Measurements from ENCODE around the gene FGFR4.
A peak's percentile ranks its signal among the peaks of the same experiment; 100 is the strongest.

Gene FGFR4

DNA sequence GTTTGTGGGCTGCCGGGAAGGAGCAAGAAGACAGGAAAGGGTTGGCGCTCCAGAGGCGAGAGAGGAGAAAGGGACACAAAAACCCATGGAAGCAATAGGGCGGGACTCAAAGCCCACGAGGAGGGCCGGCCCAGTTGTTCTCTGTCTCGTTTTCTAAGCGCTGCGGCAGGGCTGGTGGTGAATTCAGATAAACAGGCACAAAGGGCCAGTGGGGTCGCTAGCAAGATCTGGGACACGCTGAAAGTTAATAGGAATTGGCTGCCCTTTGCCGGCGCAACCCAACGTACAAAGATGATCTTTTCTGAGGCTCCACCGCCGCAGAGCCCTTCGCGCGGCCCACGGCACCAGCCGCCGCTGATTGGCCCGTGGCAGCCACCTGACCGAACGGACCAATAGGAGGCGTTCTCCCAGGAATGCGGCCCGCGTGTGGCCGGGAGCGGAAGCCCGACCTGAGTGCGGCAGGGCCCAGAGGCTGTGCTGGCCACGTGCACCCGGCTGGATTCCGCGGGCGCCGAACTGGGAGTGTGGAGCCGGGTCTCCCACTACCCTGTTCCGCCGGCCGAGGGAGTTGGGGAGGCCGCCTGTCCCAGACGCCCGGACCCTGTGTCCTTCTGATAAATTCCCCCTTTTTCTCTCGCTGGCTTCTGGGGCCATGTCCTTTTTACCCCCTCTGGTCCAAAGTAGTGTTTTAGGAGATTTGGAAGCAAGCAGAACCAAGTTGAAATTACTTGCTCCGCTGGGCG lies 30.1 kb downstream of the FGFR4 start:
- Histone ChIP-seq H3K4me1 (ENCODE audit: control insufficient read depth in 5 of 5, insufficient read depth in 5 of 5, low read length in 5 of 5) (peaks cover 0 to 30% (median 21%) of the 10 kb centered on the region in 5 donors), H3K9ac (ENCODE audit: low read length in 5 of 5) (peak overlapping the region; percentile 38 to 75 (median 64)), H3K4me3 (ENCODE audit: low read depth in 1 of 5, low read length in 5 of 5) (peak overlapping the region; percentile 53 to 76 (median 57)), H3K27ac (ENCODE audit: low read depth, low read length) (peak overlapping the region; percentile 30), H3K27me3 (ENCODE audit: control insufficient read depth in 5 of 5, insufficient read depth in 4 of 5, low read length in 5 of 5) (no peaks in the 10 kb centered on the region), H3K36me3 (ENCODE audit: control insufficient read depth in 5 of 5, insufficient read depth in 5 of 5, low read length in 5 of 5) (no peaks in the 10 kb centered on the region), H3K9me3 (ENCODE audit: control insufficient read depth in 5 of 5, low read length in 5 of 5) (no peaks in the 10 kb centered on the region)

DNA sequence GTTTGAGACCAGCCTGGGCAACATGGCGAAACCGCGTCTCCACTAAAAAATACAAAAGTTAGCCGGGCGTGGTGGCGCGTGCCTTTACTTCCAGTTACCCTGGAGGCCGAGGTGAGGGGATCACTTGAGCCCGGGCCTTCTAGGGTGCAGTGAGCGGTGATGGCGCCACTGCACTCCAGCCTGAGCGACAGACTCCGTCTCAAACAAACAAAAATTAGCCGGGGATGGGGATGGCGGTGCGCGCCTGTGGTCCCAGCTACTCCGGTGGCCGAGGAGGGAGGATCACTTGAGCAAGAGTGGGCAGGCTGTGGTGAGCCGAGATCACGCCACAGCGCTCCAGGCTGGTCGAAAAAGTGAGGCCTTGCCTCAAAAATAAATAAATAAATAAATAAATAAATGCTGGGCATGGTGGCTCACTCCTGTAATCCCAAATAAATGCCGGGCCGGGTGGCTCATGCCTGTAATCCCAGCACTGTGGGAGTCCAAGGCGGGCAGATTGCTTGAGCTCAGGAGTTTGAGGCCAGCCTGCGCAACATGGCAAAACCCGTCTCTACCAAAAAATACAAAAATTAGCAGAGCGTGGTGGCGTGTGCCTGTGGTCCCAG lies 30.8 kb downstream of the FGFR4 start:
- peaks cover 0 to 28% (median 21%) of the 10 kb centered on the region in 5 donors for H3K4me1 ChIP-seq (ENCODE audit: control insufficient read depth in 5 of 5, insufficient read depth in 5 of 5, low read length in 5 of 5)
- H3K27ac ChIP-seq (ENCODE audit: low read depth, low read length): no peak overlapping the region
- no peaks in the 10 kb centered on the region for H3K36me3 ChIP-seq (ENCODE audit: control insufficient read depth in 5 of 5, insufficient read depth in 5 of 5, low read length in 5 of 5)
- no peak overlapping the region for H3K9ac ChIP-seq (ENCODE audit: low read length in 5 of 5)
- no peaks in the 10 kb centered on the region for H3K27me3 ChIP-seq (ENCODE audit: control insufficient read depth in 5 of 5, insufficient read depth in 4 of 5, low read length in 5 of 5)
- H3K4me3 ChIP-seq (ENCODE audit: low read depth in 1 of 5, low read length in 5 of 5): no peak overlapping the region
- H3K9me3 ChIP-seq (ENCODE audit: control insufficient read depth in 5 of 5, low read length in 5 of 5): no peaks in the 10 kb centered on the region

DNA sequence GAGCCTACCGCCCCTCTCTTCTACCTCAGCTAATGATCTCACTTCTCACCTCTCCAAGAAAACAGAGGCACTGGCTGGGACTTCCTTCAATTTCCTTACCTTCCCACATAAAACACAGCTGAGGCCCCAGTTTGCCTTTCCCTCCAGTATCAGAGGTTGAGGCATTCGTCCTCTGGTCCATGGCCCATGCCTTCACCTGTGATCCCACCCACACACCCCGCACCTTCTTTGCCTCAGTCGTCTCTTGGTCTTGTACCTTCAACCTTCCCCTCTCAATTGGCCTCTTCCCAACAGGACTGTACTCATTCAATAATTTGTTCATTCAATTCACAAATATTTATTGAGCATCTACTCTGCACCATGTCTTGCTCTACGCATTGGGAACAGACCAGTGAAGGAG lies 35.9 kb downstream of the FGFR4 start:
- no peak overlapping the region for H3K27ac ChIP-seq (ENCODE audit: low read depth, low read length)

DNA sequence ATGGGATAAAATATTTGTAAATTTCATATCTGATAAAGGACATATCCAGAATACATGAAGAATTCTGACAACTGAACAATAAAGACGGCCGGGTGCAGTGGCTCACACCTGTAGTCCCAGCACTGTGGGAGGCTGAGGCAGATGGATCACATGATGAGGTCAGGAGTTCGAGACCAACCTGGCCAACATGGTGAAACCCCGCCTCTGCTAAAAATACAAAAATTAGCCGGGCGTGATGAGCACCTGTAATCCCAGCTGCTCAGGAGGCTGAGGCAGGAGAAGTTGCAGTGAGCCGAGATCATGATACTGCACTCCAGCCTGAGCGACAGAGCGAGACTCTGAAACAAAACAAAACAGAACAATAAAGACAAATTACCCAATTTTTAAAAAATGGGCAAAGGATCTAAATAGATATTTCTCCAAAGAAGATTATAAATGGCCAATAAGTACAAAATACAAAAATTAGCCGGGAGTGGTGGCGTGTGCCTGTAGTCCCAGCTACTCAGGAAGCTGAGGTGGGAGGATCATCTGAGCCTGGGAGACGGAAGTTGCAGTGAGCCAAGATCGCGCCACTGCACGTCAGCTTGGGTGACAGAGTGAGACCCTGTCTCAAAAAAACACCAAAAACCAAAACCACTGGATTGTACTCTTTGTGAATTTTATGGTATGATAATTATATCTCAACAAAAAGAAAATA lies 37.2 kb downstream of the FGFR4 start:
- no peaks in the 10 kb centered on the region for H3K36me3 ChIP-seq (ENCODE audit: control insufficient read depth in 5 of 5, insufficient read depth in 5 of 5, low read length in 5 of 5)
- H3K9ac ChIP-seq (ENCODE audit: low read length in 5 of 5): no peak overlapping the region
- no peaks in the 10 kb centered on the region for H3K27me3 ChIP-seq (ENCODE audit: control insufficient read depth in 5 of 5, insufficient read depth in 4 of 5, low read length in 5 of 5)
- H3K4me1 ChIP-seq (ENCODE audit: control insufficient read depth in 5 of 5, insufficient read depth in 5 of 5, low read length in 5 of 5): peaks cover 0 to 10% (median 0%) of the 10 kb centered on the region in 5 donors
- no peak overlapping the region for H3K27ac ChIP-seq (ENCODE audit: low read depth, low read length)
- H3K9me3 ChIP-seq (ENCODE audit: control insufficient read depth in 5 of 5, low read length in 5 of 5): no peaks in the 10 kb centered on the region
- no peak overlapping the region for H3K4me3 ChIP-seq (ENCODE audit: low read depth in 1 of 5, low read length in 5 of 5)

More for the DNA sequence above, 35.9 kb downstream of the FGFR4 start:
- H3K36me3 ChIP-seq (ENCODE audit: control insufficient read depth in 5 of 5, insufficient read depth in 5 of 5, low read length in 5 of 5): no peaks in the 10 kb centered on the region
- no peaks in the 10 kb centered on the region for H3K27me3 ChIP-seq (ENCODE audit: control insufficient read depth in 5 of 5, insufficient read depth in 4 of 5, low read length in 5 of 5)
- no peaks in the 10 kb centered on the region for H3K9me3 ChIP-seq (ENCODE audit: control insufficient read depth in 5 of 5, low read length in 5 of 5)
- no peak overlapping the region for H3K9ac ChIP-seq (ENCODE audit: low read length in 5 of 5)
- H3K4me3 ChIP-seq (ENCODE audit: low read depth in 1 of 5, low read length in 5 of 5): no peak overlapping the region
- no peaks in the 10 kb centered on the region for H3K4me1 ChIP-seq (ENCODE audit: control insufficient read depth in 5 of 5, insufficient read depth in 5 of 5, low read length in 5 of 5)

DNA sequence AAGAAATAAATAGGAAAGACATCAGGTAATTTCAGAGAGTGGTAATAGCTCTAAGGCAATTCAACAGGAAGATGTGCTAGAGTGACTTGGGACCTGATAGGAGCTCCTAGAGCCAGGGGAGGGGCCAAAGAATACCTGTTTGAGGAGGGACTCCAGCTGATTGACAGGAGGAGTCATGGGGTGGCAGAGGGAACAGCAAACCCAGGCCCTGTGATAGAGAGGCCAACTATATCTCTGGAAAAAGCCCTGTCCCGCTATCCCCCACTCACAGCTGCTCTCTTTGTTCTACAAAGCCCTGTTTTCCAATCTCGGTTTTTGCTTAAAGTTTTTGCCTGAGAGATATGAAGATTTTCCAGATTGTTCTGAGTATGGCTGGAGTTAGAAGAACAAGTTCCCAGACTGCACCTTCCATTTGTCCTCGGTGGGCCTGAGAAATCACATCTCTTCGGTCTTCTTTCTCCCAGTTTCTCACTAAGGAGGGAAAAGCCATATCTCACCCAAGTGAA lies 37.8 kb downstream of the FGFR4 start:
- Histone ChIP-seq H3K27me3 (ENCODE audit: control insufficient read depth in 5 of 5, insufficient read depth in 4 of 5, low read length in 5 of 5) (no peaks in the 10 kb centered on the region), H3K9ac (ENCODE audit: low read length in 5 of 5) (no peak overlapping the region), H3K4me3 (ENCODE audit: low read depth in 1 of 5, low read length in 5 of 5) (no peak overlapping the region), H3K27ac (ENCODE audit: low read depth, low read length) (no peak overlapping the region), H3K4me1 (ENCODE audit: control insufficient read depth in 5 of 5, insufficient read depth in 5 of 5, low read length in 5 of 5) (peaks cover 0 to 16% (median 0%) of the 10 kb centered on the region in 5 donors), H3K36me3 (ENCODE audit: control insufficient read depth in 5 of 5, insufficient read depth in 5 of 5, low read length in 5 of 5) (no peaks in the 10 kb centered on the region), H3K9me3 (ENCODE audit: control insufficient read depth in 5 of 5, low read length in 5 of 5) (no peaks in the 10 kb centered on the region)

DNA sequence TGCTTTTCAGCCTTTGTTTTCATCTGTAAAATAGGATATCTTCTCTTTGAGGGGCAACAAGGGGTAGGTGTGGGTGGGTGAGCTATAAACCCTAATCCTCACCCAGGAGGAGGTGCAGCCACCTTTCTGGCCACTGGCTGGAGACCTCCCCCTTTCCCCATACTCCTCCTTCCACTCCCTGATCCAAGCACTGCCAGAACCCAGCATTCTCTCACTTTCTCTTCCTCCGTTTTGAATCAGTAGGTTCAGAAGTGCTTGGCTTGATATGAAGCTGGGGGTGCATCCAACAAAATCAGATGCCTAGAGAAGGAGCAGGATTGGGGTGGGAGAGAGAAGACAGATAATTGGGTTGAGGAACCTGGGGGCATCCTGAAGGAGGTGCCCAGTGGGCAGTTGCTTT lies 40.1 kb downstream of the FGFR4 start:
- H3K9me3 ChIP-seq (ENCODE audit: control insufficient read depth in 5 of 5, low read length in 5 of 5): no peaks in the 10 kb centered on the region
- no peak overlapping the region for H3K9ac ChIP-seq (ENCODE audit: low read length in 5 of 5)
- no peak overlapping the region for H3K4me3 ChIP-seq (ENCODE audit: low read depth in 1 of 5, low read length in 5 of 5)
- peaks cover 0 to 18% (median 2%) of the 10 kb centered on the region in 5 donors for H3K4me1 ChIP-seq (ENCODE audit: control insufficient read depth in 5 of 5, insufficient read depth in 5 of 5, low read length in 5 of 5)
- no peaks in the 10 kb centered on the region for H3K36me3 ChIP-seq (ENCODE audit: control insufficient read depth in 5 of 5, insufficient read depth in 5 of 5, low read length in 5 of 5)
- H3K27ac ChIP-seq (ENCODE audit: low read depth, low read length): no peak overlapping the region
- no peaks in the 10 kb centered on the region for H3K27me3 ChIP-seq (ENCODE audit: control insufficient read depth in 5 of 5, insufficient read depth in 4 of 5, low read length in 5 of 5)

DNA sequence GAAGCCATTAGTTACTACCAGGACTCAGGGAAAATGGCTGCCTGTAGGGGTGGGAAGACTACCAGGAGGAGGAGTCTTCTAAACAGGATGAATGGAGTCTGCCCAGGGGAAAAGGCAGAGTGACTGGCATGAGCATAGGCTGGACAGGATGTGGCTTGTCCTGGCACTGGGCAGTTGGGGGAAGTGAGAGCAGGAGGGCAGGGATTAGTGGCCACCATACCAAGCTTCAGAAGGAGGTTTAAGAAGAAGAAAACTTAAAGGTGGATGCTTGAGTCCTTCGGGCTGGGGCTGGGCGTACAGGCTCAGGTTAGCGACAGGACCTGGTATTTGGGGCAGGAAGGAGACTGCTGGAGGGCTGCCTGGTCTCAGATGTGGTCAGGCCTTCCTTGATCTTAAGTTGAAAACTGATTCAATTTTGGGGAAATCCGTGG lies 41.9 kb downstream of the FGFR4 start:
- Histone ChIP-seq H3K36me3 (ENCODE audit: control insufficient read depth in 5 of 5, insufficient read depth in 5 of 5, low read length in 5 of 5) (no peaks in the 10 kb centered on the region), H3K27ac (ENCODE audit: low read depth, low read length) (peak overlapping the region; percentile 14), H3K4me3 (ENCODE audit: low read depth in 1 of 5, low read length in 5 of 5) (no peak overlapping the region), H3K27me3 (ENCODE audit: control insufficient read depth in 5 of 5, insufficient read depth in 4 of 5, low read length in 5 of 5) (no peaks in the 10 kb centered on the region), H3K9me3 (ENCODE audit: control insufficient read depth in 5 of 5, low read length in 5 of 5) (no peaks in the 10 kb centered on the region), H3K4me1 (ENCODE audit: control insufficient read depth in 5 of 5, insufficient read depth in 5 of 5, low read length in 5 of 5) (peaks cover 0 to 31% (median 8%) of the 10 kb centered on the region in 5 donors), H3K9ac (ENCODE audit: low read length in 5 of 5) (no peak overlapping the region)

DNA sequence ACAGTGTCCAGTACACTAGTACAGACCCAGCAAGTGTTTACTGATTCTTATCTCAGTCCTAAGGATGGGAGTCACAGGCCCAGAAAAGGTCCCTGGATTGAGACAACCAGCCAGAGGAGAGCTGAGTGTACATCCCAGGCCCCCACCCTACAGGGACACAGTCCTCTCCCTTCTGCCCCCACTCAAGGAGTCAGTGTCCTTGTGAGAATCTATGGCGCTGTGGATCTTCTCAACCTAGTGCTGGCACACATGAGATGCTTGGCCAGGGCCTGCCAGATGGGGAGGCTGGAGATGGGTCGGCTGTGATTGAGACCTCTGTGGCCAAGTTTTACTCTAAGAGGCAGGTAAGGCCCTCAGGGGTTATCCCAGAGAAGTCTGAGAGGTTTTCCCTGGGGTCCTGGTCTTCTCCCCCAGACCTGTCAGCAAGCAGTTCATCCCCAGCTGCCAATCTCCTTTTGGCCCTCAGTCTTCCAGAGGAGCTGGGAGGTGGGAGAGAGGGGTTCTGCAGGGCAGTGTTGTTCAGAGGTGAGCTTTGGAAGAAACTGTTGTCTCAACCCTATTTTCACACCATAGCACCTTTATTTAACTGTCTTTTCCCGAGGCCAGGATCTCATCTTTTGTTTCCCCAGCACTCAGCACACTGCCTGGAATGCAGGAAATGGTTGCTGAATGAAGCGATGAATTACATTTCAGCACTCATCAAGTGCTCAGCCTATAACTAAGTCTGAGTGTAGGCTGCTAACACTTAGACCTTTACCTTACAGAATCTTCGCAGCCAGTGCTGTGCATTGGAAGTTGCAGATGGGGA lies 43.7 kb downstream of the FGFR4 start:
- Histone ChIP-seq H3K36me3 (ENCODE audit: control insufficient read depth in 5 of 5, insufficient read depth in 5 of 5, low read length in 5 of 5) (peaks cover 2 to 5% (median 3%) of the 10 kb centered on the region in 5 donors), H3K27ac (ENCODE audit: low read depth, low read length) (no peak overlapping the region), H3K9me3 (ENCODE audit: control insufficient read depth in 5 of 5, low read length in 5 of 5) (no peaks in the 10 kb centered on the region), H3K27me3 (ENCODE audit: control insufficient read depth in 5 of 5, insufficient read depth in 4 of 5, low read length in 5 of 5) (no peaks in the 10 kb centered on the region), H3K4me1 (ENCODE audit: control insufficient read depth in 5 of 5, insufficient read depth in 5 of 5, low read length in 5 of 5) (peaks cover 7 to 45% (median 20%) of the 10 kb centered on the region in 5 donors), H3K4me3 (ENCODE audit: low read depth in 1 of 5, low read length in 5 of 5) (no peak overlapping the region), H3K9ac (ENCODE audit: low read length in 5 of 5) (no peak overlapping the region)

DNA sequence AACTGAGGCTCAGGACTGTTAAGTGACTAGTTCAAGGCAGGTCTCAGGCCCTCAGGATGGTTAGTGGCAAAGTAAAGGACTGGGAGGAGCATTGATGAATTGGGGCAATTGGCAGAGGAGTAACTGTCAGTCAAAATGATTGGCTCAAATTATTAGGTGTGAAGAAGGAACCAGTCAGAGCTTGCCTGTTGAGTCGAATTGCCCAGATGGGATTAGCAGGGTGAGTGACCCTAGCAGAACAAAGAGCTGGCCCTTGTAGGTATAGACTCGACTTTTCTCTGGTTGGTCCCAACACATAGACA lies 44.3 kb downstream of the FGFR4 start:
- H3K27ac ChIP-seq (ENCODE audit: low read depth, low read length): no peak overlapping the region
- H3K36me3 ChIP-seq (ENCODE audit: control insufficient read depth in 5 of 5, insufficient read depth in 5 of 5, low read length in 5 of 5): peaks cover 7 to 10% (median 8%) of the 10 kb centered on the region in 5 donors
- H3K4me1 ChIP-seq (ENCODE audit: control insufficient read depth in 5 of 5, insufficient read depth in 5 of 5, low read length in 5 of 5): peaks cover 7 to 50% (median 25%) of the 10 kb centered on the region in 5 donors
- H3K9ac ChIP-seq (ENCODE audit: low read length in 5 of 5): no peak overlapping the region
- H3K4me3 ChIP-seq (ENCODE audit: low read depth in 1 of 5, low read length in 5 of 5): no peak overlapping the region
- no peaks in the 10 kb centered on the region for H3K27me3 ChIP-seq (ENCODE audit: control insufficient read depth in 5 of 5, insufficient read depth in 4 of 5, low read length in 5 of 5)
- H3K9me3 ChIP-seq (ENCODE audit: control insufficient read depth in 5 of 5, low read length in 5 of 5): no peaks in the 10 kb centered on the region
